Measurements from ENCODE around the gene CAMK2A.

CAMK2A gene

DNA sequence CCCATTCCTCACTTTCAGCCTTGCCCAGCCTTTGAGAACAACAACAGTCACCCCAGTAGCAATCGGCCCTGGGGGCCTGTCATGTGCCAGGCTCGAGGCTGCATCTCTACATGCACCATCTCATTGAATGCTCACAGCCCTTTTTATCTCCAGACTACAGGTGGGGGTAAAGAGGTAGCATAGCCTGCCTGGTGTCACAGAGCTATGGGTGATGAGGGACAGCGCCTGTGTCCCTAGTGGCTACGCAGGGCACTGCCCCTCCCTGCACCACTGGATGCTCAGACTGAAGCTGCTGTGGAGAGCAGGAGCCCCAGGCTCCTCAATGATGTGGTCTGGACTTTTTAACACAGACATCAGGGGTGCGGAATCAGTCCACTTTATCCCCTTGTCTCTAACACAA is 2.8 kb downstream of the CAMK2A start:
- TF ChIP-seq, protein P1, sequence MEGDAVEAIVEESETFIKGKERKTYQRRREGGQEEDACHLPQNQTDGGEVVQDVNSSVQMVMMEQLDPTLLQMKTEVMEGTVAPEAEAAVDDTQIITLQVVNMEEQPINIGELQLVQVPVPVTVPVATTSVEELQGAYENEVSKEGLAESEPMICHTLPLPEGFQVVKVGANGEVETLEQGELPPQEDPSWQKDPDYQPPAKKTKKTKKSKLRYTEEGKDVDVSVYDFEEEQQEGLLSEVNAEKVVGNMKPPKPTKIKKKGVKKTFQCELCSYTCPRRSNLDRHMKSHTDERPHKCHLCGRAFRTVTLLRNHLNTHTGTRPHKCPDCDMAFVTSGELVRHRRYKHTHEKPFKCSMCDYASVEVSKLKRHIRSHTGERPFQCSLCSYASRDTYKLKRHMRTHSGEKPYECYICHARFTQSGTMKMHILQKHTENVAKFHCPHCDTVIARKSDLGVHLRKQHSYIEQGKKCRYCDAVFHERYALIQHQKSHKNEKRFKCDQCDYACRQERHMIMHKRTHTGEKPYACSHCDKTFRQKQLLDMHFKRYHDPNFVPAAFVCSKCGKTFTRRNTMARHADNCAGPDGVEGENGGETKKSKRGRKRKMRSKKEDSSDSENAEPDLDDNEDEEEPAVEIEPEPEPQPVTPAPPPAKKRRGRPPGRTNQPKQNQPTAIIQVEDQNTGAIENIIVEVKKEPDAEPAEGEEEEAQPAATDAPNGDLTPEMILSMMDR (IDR thresholded peaks at IDR 0.05; ENCODE audit: extremely low read depth, missing control alignments): no peak
- DNase-seq (ENCODE audit: low spot score): no peak

DNA sequence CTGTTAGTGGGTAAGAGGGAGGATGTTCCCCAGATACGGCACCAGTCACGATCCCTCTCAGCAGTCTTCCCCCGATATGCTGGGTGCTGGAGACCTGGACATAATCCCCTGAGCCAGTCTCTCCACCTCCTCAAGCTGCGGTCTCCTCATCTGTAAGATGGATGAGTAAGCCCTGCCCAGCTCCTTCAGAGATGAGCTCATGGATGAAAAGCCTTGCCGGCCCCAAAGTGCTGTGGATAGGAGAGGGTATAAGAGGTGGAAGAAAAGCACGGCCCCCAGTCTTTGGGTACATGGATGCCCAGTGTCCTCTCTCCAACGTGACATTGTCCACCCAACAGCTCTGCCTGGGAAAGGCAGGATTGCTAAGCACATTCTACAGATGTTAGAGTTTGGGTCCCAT is 4.5 kb downstream of the CAMK2A start:
- no peak for DNase-seq (ENCODE audit: low spot score)
- TF ChIP-seq, protein P1 (IDR thresholded peaks at IDR 0.05; ENCODE audit: extremely low read depth, missing control alignments): no peak

DNA sequence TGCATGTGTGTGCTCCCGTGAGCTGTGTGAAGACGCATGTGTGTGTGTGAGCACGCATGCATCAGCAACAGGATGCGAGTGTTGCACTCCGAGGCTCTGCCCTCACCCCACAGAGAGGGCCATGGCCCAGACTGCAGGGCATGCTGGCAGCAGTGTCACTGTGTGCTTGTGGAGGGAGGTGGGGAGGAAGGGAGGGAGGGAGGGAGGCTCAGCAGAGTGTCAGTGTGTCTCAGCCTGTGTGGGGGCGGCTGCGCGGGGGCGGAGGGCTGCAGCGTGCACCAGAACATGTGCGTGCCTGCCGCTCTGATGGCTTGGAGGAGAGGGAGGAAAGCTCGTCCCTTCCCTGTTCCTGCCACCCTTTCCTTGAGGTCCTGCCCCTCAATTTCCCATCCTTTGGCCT is 5.3 kb downstream of the CAMK2A start:
- no peak for DNase-seq (ENCODE audit: low spot score)
- TF ChIP-seq, protein P1 (IDR thresholded peaks at IDR 0.05; ENCODE audit: extremely low read depth, missing control alignments): no peak

DNA sequence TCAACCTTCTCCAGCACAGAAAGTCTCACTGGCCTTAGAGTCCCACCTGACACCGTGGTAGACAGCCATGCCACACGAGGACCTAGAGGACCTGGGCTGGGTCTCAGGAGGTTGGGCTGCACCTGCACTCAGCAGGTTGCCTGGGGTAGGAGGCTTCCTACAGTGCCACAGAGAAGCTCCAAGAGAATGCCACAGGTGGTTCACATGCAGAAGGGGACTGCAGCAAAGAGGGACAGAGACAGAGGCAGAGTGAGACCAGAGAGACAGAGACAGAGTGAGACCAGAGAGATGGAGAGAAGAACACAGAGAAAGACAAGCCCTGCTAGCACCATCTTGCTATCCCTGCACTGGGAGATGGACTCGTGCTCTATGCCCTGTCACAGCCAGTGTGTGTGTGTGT is 5.7 kb downstream of the CAMK2A start:
- no peak for DNase-seq (ENCODE audit: low spot score)
- TF ChIP-seq, protein P1 (IDR thresholded peaks at IDR 0.05; ENCODE audit: extremely low read depth, missing control alignments): no peak

DNA sequence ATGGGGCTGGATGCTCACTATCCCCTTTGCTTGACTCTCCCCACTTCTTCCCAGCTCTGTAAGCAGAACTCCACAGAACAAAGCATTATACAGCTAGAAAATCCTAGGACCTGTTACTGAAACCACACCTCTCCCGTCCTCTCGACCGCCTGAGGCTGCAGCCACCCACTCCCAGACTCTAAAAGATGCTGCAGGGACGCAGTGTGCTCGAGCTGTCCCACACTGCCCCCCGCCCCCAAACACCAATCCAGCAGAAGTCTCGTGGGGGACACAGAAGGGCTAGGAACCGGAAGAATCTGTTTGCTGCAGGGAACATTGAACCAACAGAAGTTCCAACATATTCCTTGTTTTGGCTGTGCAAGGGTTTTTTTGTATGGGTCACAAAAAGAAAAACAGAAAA is 7.6 kb downstream of the CAMK2A start:
- TF ChIP-seq, protein P1 (IDR thresholded peaks at IDR 0.05; ENCODE audit: extremely low read depth, missing control alignments): no peak

DNA sequence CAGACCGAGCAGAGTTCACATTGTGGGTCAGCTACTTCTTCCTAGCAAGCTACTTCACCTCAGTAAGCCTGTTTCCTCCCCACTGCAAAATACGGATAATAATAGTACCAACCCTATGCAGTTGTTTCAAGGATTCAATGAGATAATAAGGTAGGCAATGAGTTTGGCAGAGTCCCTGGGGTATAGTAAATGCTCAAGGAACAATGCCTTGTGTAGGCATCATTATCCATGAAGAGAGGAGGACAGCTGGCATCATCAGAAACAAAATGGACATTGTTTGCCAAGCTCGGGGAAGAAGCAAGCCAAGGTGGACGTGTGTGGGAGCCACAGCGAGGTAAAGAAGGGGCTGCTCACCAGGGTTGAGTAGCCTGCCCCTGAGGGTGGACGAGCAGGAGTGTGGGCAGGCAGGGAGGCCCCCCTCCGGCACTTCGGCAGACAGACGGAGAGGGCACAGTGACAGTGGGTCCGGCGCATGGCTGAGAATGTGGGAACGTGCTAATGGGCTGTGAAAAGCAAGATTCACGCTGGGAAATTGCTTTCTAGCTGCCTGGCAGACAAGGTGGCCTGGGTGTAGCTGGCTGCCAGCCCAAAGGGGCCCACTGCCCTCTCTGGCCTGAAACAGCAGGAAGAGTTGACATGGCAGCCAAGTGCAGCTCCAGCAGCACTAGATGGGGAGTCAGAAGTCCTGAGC is 10.1 kb downstream of the CAMK2A start:
- DNase-seq (ENCODE audit: low spot score): no peak
- TF ChIP-seq, protein P1 (IDR thresholded peaks at IDR 0.05; ENCODE audit: extremely low read depth, missing control alignments): no peak

More for the DNA sequence above, 7.6 kb downstream of the CAMK2A start:
- no peak for DNase-seq (ENCODE audit: low spot score)

DNA sequence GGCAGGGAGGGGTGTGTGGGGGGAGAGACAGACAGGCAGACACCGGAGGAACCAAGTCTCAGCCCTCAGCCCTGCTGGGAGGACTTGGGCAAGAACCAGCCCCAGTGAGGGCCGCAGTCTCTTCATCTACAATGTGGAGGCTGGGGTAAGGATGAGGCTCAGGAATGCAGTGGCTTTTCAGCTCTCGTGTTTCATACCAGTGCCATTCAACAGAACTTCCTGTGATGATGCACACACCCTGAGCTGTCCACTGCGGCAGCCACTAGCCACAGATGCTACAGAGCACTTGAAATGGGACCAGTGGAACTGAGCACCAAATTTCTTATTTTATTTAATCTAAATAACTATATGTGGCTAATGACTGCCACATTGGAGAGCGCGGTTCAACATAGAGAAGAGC is 10.7 kb downstream of the CAMK2A start:
- no peak for DNase-seq (ENCODE audit: low spot score)
- TF ChIP-seq, protein P1 (IDR thresholded peaks at IDR 0.05; ENCODE audit: extremely low read depth, missing control alignments): no peak

All from GM20000 (cell line).